Heart left ventricle (tissue), 16 donors: ENCODE measurements around the gene SNX8. TPM values are rescaled to one million over a fixed set of nuclear protein-coding genes. Genes with fewer than 3 reads are reported as not detected.

ENCODE experiments used
- ATAC-seq, 4 donors: fragments of 200-7000 bp; cut with Tn5 transposase; one replicate each; pipeline ENCODE4 v1.9.1; 2020 to 2022; ENCODE audit warnings: moderate library complexity in 4 of 4, mild to moderate bottlenecking in 3 of 4, moderate number of reproducible peaks in 1 of 4
- DNase-seq, 5 donors: peaks; one replicate each; pipeline ENCODE4 v3.0.0-alpha.2; 2020
- H3K27ac ChIP-seq, 12 donors: fragments of 200-600 bp; sonication (generic) in 4 of 12; one replicate each; pipeline versions ENCODE4 v1.5.0 to v1.8.0; 2016 to 2022; ENCODE audit warnings: mild to moderate bottlenecking in 2 of 12
- H3K27me3 ChIP-seq, 9 donors: fragments of 200-600 bp; sonication (generic) in 2 of 9; one replicate each; pipeline versions ENCODE4 v1.5.1 to v1.8.0; 2016 to 2022; ENCODE audit warnings: mild to moderate bottlenecking in 3 of 9
- H3K36me3 ChIP-seq, 9 donors: fragments of 200-600 bp; sonication (generic) in 2 of 9; one replicate each; pipeline versions ENCODE4 v1.5.0 to v1.8.0; 2018 to 2022; ENCODE audit warnings: mild to moderate bottlenecking in 2 of 9
- H3K4me1 ChIP-seq, 12 donors: fragments of 200-600 bp; sonication (generic) in 4 of 12; one replicate each; pipeline versions ENCODE4 v1.5.0 to v1.8.0; 2016 to 2022; ENCODE audit warnings: mild to moderate bottlenecking in 3 of 12
- H3K4me3 ChIP-seq, 12 donors: fragments of 200-600 bp; sonication (generic) in 4 of 12; one replicate each; pipeline versions ENCODE4 v1.5.0 to v1.8.0; 2017 to 2022; ENCODE audit warnings: mild to moderate bottlenecking in 9 of 12, moderate library complexity in 4 of 12
- H3K9me3 ChIP-seq, 12 donors: fragments of 200-600 bp; sonication (generic) in 4 of 12; one replicate each; pipeline versions ENCODE4 v1.5.0 to v1.8.0; 2016 to 2022; ENCODE audit warnings: mild to moderate bottlenecking in 1 of 12
- CTCF ChIP-seq, 12 donors: fragments of 200-600 bp; sonication (generic) in 4 of 12; IDR thresholded peaks; one replicate each; pipeline versions ENCODE4 v1.5.0 to v1.8.0; 2018 to 2022; ENCODE audit warnings: antibody characterized with exemption in 12 of 12, mild to moderate bottlenecking in 5 of 12
- POLR2A ChIP-seq, 2 donors: fragments of 450-650 bp; IDR thresholded peaks; one replicate each; pipeline ENCODE4 v1.6.1; 2017; ENCODE audit warnings: antibody characterized with exemption in 2 of 2, mild to moderate bottlenecking in 2 of 2, moderate library complexity in 2 of 2
- WGBS, 4 donors: extraction: QIAGEN DNeasy Blood & Tissue Kit in 2 of 4; methylation state at CpG; one replicate each; pipeline versions ENCODE4 v1.1.5 to v1.1.7; 2013 to 2018; 5-methylcytosine and 5-hydroxymethylcytosine counted together
- intact Hi-C, 10 donors: fragments of 100-400 bp; cut with DNase I; formaldehyde crosslinking; loops; one replicate each; pipeline versions ENCODE4 v1.11.1 to v1.14.2; 2022
- polyA plus RNA-seq, 2 donors: library from polyadenylated mRNA; stranded (reverse); fragments of 200-250 nt; gene quantifications; one replicate each; pipeline ENCODE4 v1.2.3, GENCODE V29; 2013
- total RNA-seq, 9 donors: library from RNA; depleted of rRNA in 2 of 9; stranded (reverse); fragments of >200 nt in 2 of 9; fragmentation: NEBNext Ultra II Directional in 3 of 9; extraction: Animal tissue kit (Norgen Biotek cat#: 25700) in 3 of 9; gene quantifications; one replicate each; pipeline versions ENCODE4 v1.1.0 to v1.2.4, GENCODE V29; 2016 to 2023
- donor health status: ischemic (EF 13 %, LVEDD 7.1; RV severe dilation, severe dysfunction).
- donor health status: healthy with polysubstance abuse.
- donor health status: DM: no; HTN: yes; CAD: no.
- donor health status: DM: no; HTN: no; CAD: no.
- donor health status: ischemic (EF 25% LVEDD 6.9; RV normal size, moderate dysfunction).
- donor health status: ischemic (EF 25% LVEDD 5.7; RV mildly dilated, moderate dysfunction).
- donor health status: healthy.
- donor health status: DM: yes; HTN: yes; CAD: no.
- donor health status: ischemic (EF 35%, LVEDD 5.7; RV mildly dilated, moderate dysfunction).
- donor health status: nonischemic (EF 11% LVEDD 7.7; RV severe dilation, severe dysfunction).
- donor health status: DM: yes; HTN: yes; CAD: no.
- donor health status: PGD.
- donor health status: ischemic (EF 29% LVEDD 5.4; RV normal size, mild dysfunction).
- donor health status: nonischemic (EF 23%, LVEDD 6.1; RV moderate dilation, normal function).

Gene SNX8
- total and polyA plus RNA-seq, 11 donors: 5.4 to 44.6 (median 19.4) TPM

- ATAC-seq (peak; percentile 82 to 88 (median 85)), DNase-seq (peak; percentile 40 to 87 (median 77))
- TF ChIP-seq POLR2A (IDR thresholded peaks at IDR 0.05): no peak
- no peak for TF ChIP-seq CTCF (IDR thresholded peaks at IDR 0.05)
- Histone ChIP-seq H3K4me1 (peaks cover 0 to 24% (median 8%) of the 10 kb centered on the region in 12 donors), H3K9me3 (no peaks in the 10 kb centered on the region), H3K27me3 (no peaks in the 10 kb centered on the region), H3K36me3 (peaks cover 0 to 81% (median 39%) of the 10 kb centered on the region in 9 donors), H3K27ac (peak overlapping the region in 11 of 12 donors; percentile 47 to 86 (median 62)), H3K4me3 (no peak overlapping the region)
- WGBS, 4 donors: 70 to 77% (median 71%) methylated on average over 13 to 15 of the region's 15 CpGs
- intact Hi-C loops: loop anchor here in 5 of 10 donors (2.0 to 10.0 kb wide), 5 partner anchors 401 to 639 kb away; partner anchors contain the start of gene PSMG3 (in 1 of the 5)
Measured at GRCh38 chr7:2213551-2214215, 100.6 kb downstream of the SNX8 start.

- no peak for ATAC-seq
- Histone ChIP-seq H3K9me3 (no peaks in the 10 kb centered on the region), H3K4me1 (peaks cover 0 to 24% (median 8%) of the 10 kb centered on the region in 12 donors), H3K27ac (peak overlapping the region in 2 of 12 donors; percentile 65 to 79), H3K4me3 (no peak overlapping the region), H3K36me3 (peaks cover 0 to 82% (median 43%) of the 10 kb centered on the region in 9 donors), H3K27me3 (no peaks in the 10 kb centered on the region)
- 97 to 98% (median 98%) methylated on average over 10 of the region's 10 CpGs for WGBS, 4 donors
- peak in 2 of 5 donors; percentile 4 to 36 for DNase-seq
- intact Hi-C loops: loop anchor here in 5 of 10 donors (2.0 to 10.0 kb wide), 5 partner anchors 401 to 638 kb away; partner anchors contain the start of gene PSMG3 (in 1 of the 5)
- TF ChIP-seq POLR2A (IDR thresholded peaks at IDR 0.05) (no peak), CTCF (IDR thresholded peaks at IDR 0.05) (no peak)
Measured at GRCh38 chr7:2212906-2213305, 101.3 kb downstream of the SNX8 start.

DNA sequence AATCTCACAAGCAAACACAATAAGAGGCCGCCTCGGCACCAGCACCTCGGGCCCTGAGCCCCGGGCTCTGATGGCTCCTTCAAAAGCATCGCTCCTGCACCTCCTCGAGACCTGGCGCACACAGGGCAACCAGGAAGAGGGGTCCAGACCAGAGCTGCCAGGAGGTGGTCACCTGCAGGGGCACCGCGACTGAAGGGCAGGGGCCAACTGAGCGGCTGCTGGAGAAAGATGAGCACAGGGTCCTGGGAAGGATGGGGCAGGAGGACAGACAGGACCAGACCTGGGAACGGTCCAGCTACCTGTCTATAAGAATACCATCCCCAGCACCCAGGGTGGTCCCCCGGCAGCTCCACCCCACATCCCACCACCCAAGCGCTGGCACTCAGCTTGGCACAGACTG, 102.3 kb downstream of the SNX8 start:
- 95 to 98% (median 97%) methylated on average over 11 to 13 of the region's 13 CpGs for WGBS, 4 donors
- Histone ChIP-seq H3K36me3 (peaks cover 0 to 82% (median 42%) of the 10 kb centered on the region in 9 donors), H3K4me3 (no peak overlapping the region), H3K27me3 (no peaks in the 10 kb centered on the region), H3K4me1 (peaks cover 0 to 24% (median 8%) of the 10 kb centered on the region in 12 donors), H3K9me3 (no peaks in the 10 kb centered on the region), H3K27ac (no peak overlapping the region)
- ATAC-seq (no peak), DNase-seq (peak in 2 of 5 donors; percentile 11 to 37)
- TF ChIP-seq CTCF (IDR thresholded peaks at IDR 0.05) (no peak), POLR2A (IDR thresholded peaks at IDR 0.05) (no peak)
- intact Hi-C loops: loop anchor here in 6 of 10 donors (2.0 to 10.0 kb wide), 6 partner anchors 400 to 637 kb away; partner anchors contain the start of gene PSMG3 (in 1 of the 6)

- WGBS, 4 donors: 85 to 90% (median 89%) methylated on average over 12 to 15 of the region's 15 CpGs
- Histone ChIP-seq H3K36me3 (peaks cover 0 to 76% (median 37%) of the 10 kb centered on the region in 9 donors), H3K27me3 (no peaks in the 10 kb centered on the region), H3K27ac (no peak overlapping the region), H3K4me3 (no peak overlapping the region), H3K4me1 (peaks cover 0 to 24% (median 8%) of the 10 kb centered on the region in 12 donors), H3K9me3 (no peaks in the 10 kb centered on the region)
- DNase-seq: peak in 2 of 5 donors; percentile 7 to 40
- TF ChIP-seq CTCF (IDR thresholded peaks at IDR 0.05) (no peak), POLR2A (IDR thresholded peaks at IDR 0.05) (no peak)
- intact Hi-C loops: loop anchor here in 5 of 10 donors (2.0 to 10.0 kb wide), 5 partner anchors 399 to 637 kb away; partner anchors contain the start of gene PSMG3 (in 1 of the 5)
- no peak for ATAC-seq
Measured at GRCh38 chr7:2211259-2211880, 102.9 kb downstream of the SNX8 start.
